IMR-90 (cell line): ENCODE data around the gene CDH23. TPM values are rescaled to one million over a fixed set of nuclear protein-coding genes. Genes with fewer than 3 reads are reported as not detected.

Experiments
- ATAC-seq: fragments of 200-7000 bp; cut with Tn5 transposase; 2 replicates; pipeline ENCODE4 v1.9.1; 2020; ENCODE audit warnings: low read depth, mild to moderate bottlenecking, moderate library complexity
- BruUV-seq: library from RNA; stranded (reverse); fragments of 400-500 nt; replicated peaks from 2 replicates; lab custom pipeline; 2021; lab: Mats Ljungman, UMichigan
- CTCF ChIA-PET: fragments of 300-600 bp; formaldehyde crosslinking; extraction: SDS; loops from one replicate; lab custom pipeline; 2021; ENCODE audit warnings: antibody characterized with exemption; lab: Yijun Ruan, JAX
- POLR2A ChIA-PET: fragments of 300-600 bp; sonication (Branson Sonifier 250); formaldehyde crosslinking; loops from one replicate; lab custom pipeline; 2022; ENCODE audit warnings: antibody characterized with exemption; ENCODE audit not compliant: unreplicated experiment; lab: Charles Lee
- DNase-seq: peaks from one replicate; pipeline ENCODE4 v3.0.0; 2013
- H2AFZ ChIP-seq: replicated peaks from 2 replicates; pipeline ENCODE3; 2013; ENCODE audit warnings: low read length, mild to moderate bottlenecking; ENCODE audit not compliant: poor library complexity
- H2AK5ac ChIP-seq: 2 replicates; pipeline ENCODE4 v1.6.1; 2013; ENCODE audit warnings: low read depth, low read length, inconsistent platforms
- H2AK9ac ChIP-seq: replicated peaks from 2 replicates; pipeline ENCODE3; 2013; ENCODE audit warnings: mild to moderate bottlenecking, low read depth, low read length, moderate library complexity; ENCODE audit not compliant: poor library complexity
- H2BK120ac ChIP-seq: 2 replicates; pipeline ENCODE4 v1.6.1; 2013; ENCODE audit warnings: low read depth, low read length, inconsistent platforms
- H2BK15ac ChIP-seq: 3 replicates; pipeline ENCODE4 v1.6.1; 2013; ENCODE audit warnings: low read depth, low read length, inconsistent platforms
- H2BK20ac ChIP-seq: 2 replicates; pipeline ENCODE4 v1.6.1; 2013; ENCODE audit warnings: low read depth, mild to moderate bottlenecking, inconsistent platforms, low read length, moderate library complexity
- H2BK5ac ChIP-seq: 2 replicates; pipeline ENCODE4 v1.6.1; 2013; ENCODE audit warnings: mild to moderate bottlenecking, low read depth, low read length, inconsistent platforms; ENCODE audit not compliant: poor library complexity, severe bottlenecking
- H3K14ac ChIP-seq: replicated peaks from 2 replicates; pipeline ENCODE4 v1.6.1; 2013; ENCODE audit warnings: low read depth, low read length, inconsistent platforms
- H3K18ac ChIP-seq: 2 replicates; pipeline ENCODE4 v1.6.1; 2013; ENCODE audit warnings: low read depth, low read length, control low read depth
- H3K23ac ChIP-seq: 2 replicates; pipeline ENCODE4 v1.6.1; 2013; ENCODE audit warnings: low read depth, low read length, inconsistent platforms
- H3K27ac ChIP-seq: 2 replicates; pipeline ENCODE4 v1.5.1; 2013; ENCODE audit warnings: mild to moderate bottlenecking, control low read depth, low read length; ENCODE audit not compliant: insufficient read depth
- H3K27me3 ChIP-seq: 2 replicates; pipeline ENCODE4 v1.6.1; 2013; ENCODE audit warnings: low read length; ENCODE audit not compliant: control insufficient read depth, insufficient read depth
- H3K36me3 ChIP-seq: 2 replicates; pipeline ENCODE4 v1.6.1; 2013; ENCODE audit warnings: low read length, mixed read lengths; ENCODE audit not compliant: control insufficient read depth, insufficient read depth
- H3K4ac ChIP-seq: 2 replicates; pipeline ENCODE4 v1.6.1; 2013; ENCODE audit warnings: low read depth, low read length, inconsistent platforms
- H3K4me1 ChIP-seq: 2 replicates; pipeline ENCODE4 v1.6.1; 2013; ENCODE audit warnings: low read length, mixed read lengths; ENCODE audit not compliant: control insufficient read depth, insufficient read depth
- H3K4me2 ChIP-seq: 2 replicates; pipeline ENCODE4 v1.6.1; 2013; ENCODE audit warnings: low read depth, mild to moderate bottlenecking, control low read depth, low read length, moderate library complexity
- H3K4me3 ChIP-seq: 2 replicates; pipeline ENCODE4 v1.5.1; 2013; ENCODE audit warnings: low read depth, mild to moderate bottlenecking, control low read depth, low read length, moderate library complexity; ENCODE audit not compliant: insufficient read depth
- H3K56ac ChIP-seq: 2 replicates; pipeline ENCODE4 v1.6.1; 2013; ENCODE audit warnings: low read length, inconsistent platforms; ENCODE audit not compliant: insufficient read depth; ENCODE audit errors: extremely low read depth
- H3K79me1 ChIP-seq, 2 experiments: 2 replicates each; pipeline ENCODE4 v1.6.1; 2013; ENCODE audit warnings: low read length in 2 of 2, inconsistent platforms in 1 of 2, low read depth in 1 of 2
- H3K9ac ChIP-seq: 2 replicates; pipeline ENCODE4 v1.6.1; 2013; ENCODE audit warnings: low read depth, low read length, control low read depth
- H3K9me1 ChIP-seq: 2 replicates; pipeline ENCODE4 v1.6.1; 2013; ENCODE audit warnings: low read length, inconsistent platforms; ENCODE audit not compliant: insufficient read depth
- H3K9me3 ChIP-seq: 2 replicates; pipeline ENCODE4 v1.6.1; 2013; ENCODE audit warnings: low read length; ENCODE audit not compliant: control insufficient read depth, insufficient read depth
- H4K20me1 ChIP-seq: 2 replicates; pipeline ENCODE4 v1.6.1; 2013; ENCODE audit warnings: low read length, inconsistent platforms; ENCODE audit not compliant: insufficient read depth
- H4K5ac ChIP-seq: 2 replicates; pipeline ENCODE4 v1.6.1; 2013; ENCODE audit warnings: mild to moderate bottlenecking, low read depth, low read length, control low read depth
- H4K8ac ChIP-seq, 2 experiments: 2 replicates each; pipeline ENCODE4 v1.6.1; 2013; ENCODE audit warnings: low read depth in 2 of 2, low read length in 2 of 2, control low read depth in 1 of 2, inconsistent platforms in 1 of 2
- H4K91ac ChIP-seq: 2 replicates; pipeline ENCODE4 v1.6.1; 2013; ENCODE audit warnings: low read depth, low read length, inconsistent platforms; ENCODE audit not compliant: insufficient read depth
- CEBPB ChIP-seq: IDR thresholded peaks from 2 replicates; pipeline ENCODE4 v1.6.1; 2012; ENCODE audit warnings: low read depth, low read length, improper control_type of control experiment
- CTCF ChIP-seq: conservative IDR thresholded peaks from 2 replicates; pipeline ENCODE4 v1.5.1; 2012; ENCODE audit warnings: mild to moderate bottlenecking, low read depth, low read length, improper control_type of control experiment
- MAFK ChIP-seq: IDR thresholded peaks from 2 replicates; pipeline ENCODE4 v1.6.1; 2012; ENCODE audit warnings: low read depth, low read length, improper control_type of control experiment
- POLR2A ChIP-seq: IDR thresholded peaks from 2 replicates; pipeline ENCODE4 v1.6.1; 2012; ENCODE audit warnings: mild to moderate bottlenecking, low read depth, low read length
- RCOR1 ChIP-seq: IDR thresholded peaks from 2 replicates; pipeline ENCODE4 v1.6.1; 2012; ENCODE audit warnings: mild to moderate bottlenecking, low read length, improper control_type of control experiment; ENCODE audit not compliant: insufficient replicate concordance
- RFX5 ChIP-seq: IDR thresholded peaks from 2 replicates; pipeline ENCODE4 v1.8.0; 2012; ENCODE audit warnings: low read depth, mild to moderate bottlenecking, low read length, moderate library complexity
- WGBS, 2 experiments: methylation state at CpG; one replicate each; pipeline versions ENCODE4 v1.1.5 to v1.1.7; 2013; ENCODE audit warnings: missing lambda C conversion rate in 2 of 2; ENCODE audit not compliant: insufficient read length in 1 of 2; ENCODE audit errors: extremely low coverage in 2 of 2; 5-methylcytosine and 5-hydroxymethylcytosine counted together
- dilution Hi-C: fragments of 300-500 bp; cut with HindIII; formaldehyde crosslinking; loops from one replicate; pipeline ENCODE4 v1.14.3; 2018; ENCODE audit warnings: low sequenced_read_pairs; ENCODE audit not compliant: unreplicated experiment
- in situ Hi-C: fragments of 300-500 bp; cut with MboI; formaldehyde crosslinking; loops from 3 replicates; pipeline ENCODE4 v1.14.3; 2019; ENCODE audit warnings: low sequenced_read_pairs, inconsistent platforms, mixed read lengths
- intact Hi-C: fragments of 100-400 bp; cut with micrococcal nuclease; formaldehyde crosslinking; loops from 2 replicates; pipeline ENCODE4 v1.10.0; 2022
- polyA plus RNA-seq, 3 experiments: library from polyadenylated mRNA; depleted of rRNA; stranded (reverse); fragments of >200 nt; gene quantifications; 2 replicates each; pipeline ENCODE4 v1.2.3, GENCODE V29; 2012; ENCODE audit warnings: low replicate concordance in 1 of 3
- total RNA-seq: library from RNA; depleted of rRNA; stranded (reverse); fragments of >200 nt; gene quantifications from 2 replicates; pipeline ENCODE4 v1.2.3, GENCODE V29; 2012

CDH23 gene
- total and polyA plus RNA-seq, 2 of the 4 experiments (the other 2 are of a cell fraction) = under 0.01 to 0.03 TPM

GRCh38 chr10:71739358-71739900 is 342.7 kb downstream of the CDH23 start:
- Histone ChIP-seq H3K23ac (no peak overlapping the region), H2AK9ac (no peak overlapping the region), H3K27ac (no peak overlapping the region), H3K18ac (no peak overlapping the region), H3K14ac (no peak overlapping the region), H4K91ac (no peak overlapping the region), H2AFZ (no peak overlapping the region), H3K9me1 (no peaks in the 10 kb centered on the region), H2BK120ac (no peak overlapping the region), H3K79me1 (no peaks in the 10 kb centered on the region), H3K9me3 (peaks cover 2% of the 10 kb centered on the region; the same call in 1 of the 2 replicates), H2AK5ac (no peak overlapping the region), H3K27me3 (peaks cover 12% of the 10 kb centered on the region), H3K4me3 (no peak overlapping the region), H3K36me3 (no peaks in the 10 kb centered on the region), H2BK15ac (no peak overlapping the region), H2BK5ac (no peak overlapping the region), H4K20me1 (no peaks in the 10 kb centered on the region; the same call in 1 of the 2 replicates), H3K56ac (no peak overlapping the region), H2BK20ac (no peak overlapping the region), H3K4me1 (peaks cover 2% of the 10 kb centered on the region; the same call in 1 of the 2 replicates), H3K9ac (no peak overlapping the region), H3K4me2 (no peak overlapping the region), H4K5ac (no peak overlapping the region), H3K4ac (no peak overlapping the region), H4K8ac (no peak overlapping the region)
- dilution Hi-C loops = no loop called here
- no peak for DNase-seq
- TF ChIP-seq POLR2A (no peak), MAFK (no peak), RCOR1 (no peak), CTCF (no peak), RFX5 (no peak), CEBPB (no peak)
- ATAC-seq = no peak
- in situ Hi-C loops = no loop called here
- intact Hi-C loops = no loop called here
- WGBS, 2 experiments = 100% methylated on average over 1 of the region's 8 CpGs; no CpG with 5 or more reads in 1 of the 2 experiments
- ChIA-PET POLR2A (no interaction called here), CTCF (interaction anchor here (1.4 kb wide), 1 partner anchor 14 kb away, joined by 3 read pairs; no protein-coding TSS in a partner anchor)
- no TSS peak for BruUV-seq
